HTR-8/SVneo (cell line): Measurements from ENCODE around the gene COL23A1.
A peak's percentile ranks its signal among the peaks of the same experiment; 100 is the strongest.

Experiments used
- DNase-seq: peaks from one replicate; pipeline ENCODE4 v3.0.0; 2011; ENCODE audit warnings: low spot score, mixed read lengths; ENCODE audit not compliant: insufficient read length
- FAIRE-seq: peaks from 2 replicates; lab custom pipeline; 2011; peaks lifted over from hg19 to GRCh38; lab: Jason Lieb, UNC

Gene COL23A1

DNA sequence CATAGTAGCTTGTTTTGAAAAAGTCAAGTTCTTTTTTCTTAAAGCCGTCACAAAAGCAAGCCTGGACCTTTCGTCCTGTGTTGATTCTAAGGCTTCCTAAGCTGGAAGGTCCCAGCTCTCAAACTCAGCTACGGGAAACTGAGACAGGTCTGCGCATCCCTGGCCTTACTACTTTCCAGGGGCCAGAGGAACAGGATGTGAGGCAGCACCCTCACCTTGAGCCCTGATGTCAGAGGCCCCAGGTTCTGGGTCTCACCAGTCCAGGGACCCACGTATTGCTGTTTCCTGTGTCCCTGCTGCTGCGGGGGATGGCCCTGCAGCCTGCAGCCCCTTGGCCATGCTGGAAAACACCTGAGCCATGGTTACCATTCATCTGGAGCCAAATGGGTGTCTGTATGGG is 123.9 kb downstream of the COL23A1 start:
- FAIRE-seq, result no peak
- no peak for DNase-seq

DNA sequence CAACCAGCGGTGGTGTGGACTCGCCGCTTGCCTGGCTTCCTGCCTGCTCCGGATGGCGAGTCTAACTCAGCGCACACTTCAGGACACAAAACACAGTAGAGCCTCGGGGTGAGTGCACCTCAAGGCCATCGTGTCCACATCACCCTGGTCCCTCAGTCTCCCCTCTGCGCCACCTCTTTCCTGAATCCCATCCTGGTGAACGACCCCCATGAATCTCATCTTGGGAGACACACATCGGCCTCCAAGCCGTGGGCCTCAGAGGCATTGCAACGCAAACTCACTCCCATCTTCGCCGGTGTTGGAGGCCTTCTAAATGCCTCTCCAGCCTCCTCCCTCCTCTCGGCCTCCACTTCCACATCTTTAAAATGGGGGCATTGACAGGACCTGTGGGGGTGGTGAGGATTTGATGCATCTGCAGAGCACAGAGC is 124.3 kb downstream of the COL23A1 start:
- DNase-seq (no peak), FAIRE-seq (no peak)

DNA sequence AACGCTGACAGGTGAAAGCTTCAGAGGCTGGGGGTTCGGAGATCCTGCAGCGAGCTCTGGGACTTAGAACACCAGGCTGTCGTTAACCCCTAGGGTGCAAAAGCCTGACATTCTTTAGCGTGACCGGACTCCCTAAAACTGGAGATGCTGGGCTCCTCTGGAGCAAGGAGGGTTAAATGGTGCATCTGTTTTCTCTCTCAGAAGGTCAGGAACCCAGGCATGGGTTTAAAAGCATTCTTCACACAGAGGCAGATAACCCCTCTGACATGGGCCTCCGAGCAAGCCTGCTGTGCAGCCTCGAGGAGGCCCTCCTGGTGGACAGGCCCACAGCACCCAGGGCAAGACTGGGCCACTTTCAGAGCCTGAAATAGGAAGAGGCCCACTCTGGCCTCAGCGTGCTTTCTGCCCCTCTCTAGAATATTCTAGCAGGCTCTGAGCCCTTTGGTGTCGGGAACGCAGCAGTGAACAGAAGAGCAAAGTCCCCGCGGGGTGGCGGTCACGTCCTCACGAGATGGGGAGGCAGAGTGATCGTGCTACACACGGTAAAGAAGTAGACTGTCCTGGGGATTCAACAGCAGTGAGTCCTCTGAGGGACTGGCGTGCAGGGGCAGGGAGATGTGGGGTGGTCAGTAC is 124.8 kb downstream of the COL23A1 start:
- FAIRE-seq (no peak), DNase-seq (no peak)

DNA sequence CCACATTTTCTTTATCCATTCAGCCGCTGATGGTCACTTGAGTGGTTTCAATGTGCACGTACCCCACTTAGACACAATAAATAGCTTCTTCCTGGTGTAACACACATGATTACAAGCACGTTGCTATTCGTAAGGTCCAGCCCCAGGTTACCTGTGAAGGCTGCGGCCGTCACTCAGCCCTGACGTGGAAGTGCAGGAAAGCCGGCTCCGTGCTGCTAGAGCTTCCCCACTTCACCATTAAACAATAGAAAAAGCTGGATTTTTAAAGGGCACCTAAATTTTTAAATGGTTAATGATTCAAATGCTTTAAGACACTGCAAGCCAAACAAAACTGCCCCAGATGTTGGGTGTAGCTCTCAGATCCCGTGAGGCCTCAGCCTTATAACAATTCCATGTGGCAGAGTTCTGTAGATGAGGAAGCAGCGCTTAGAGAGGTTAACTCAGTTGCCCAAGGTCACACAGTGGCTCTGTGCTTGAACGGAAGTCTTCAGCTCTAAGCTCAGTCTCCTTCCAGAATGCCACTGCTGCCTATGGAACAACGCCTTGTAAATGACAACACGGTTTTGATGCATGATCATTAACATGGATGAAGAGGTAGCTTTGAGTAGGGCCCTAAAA is 125.7 kb downstream of the COL23A1 start:
- FAIRE-seq (no peak), DNase-seq (no peak)

DNA sequence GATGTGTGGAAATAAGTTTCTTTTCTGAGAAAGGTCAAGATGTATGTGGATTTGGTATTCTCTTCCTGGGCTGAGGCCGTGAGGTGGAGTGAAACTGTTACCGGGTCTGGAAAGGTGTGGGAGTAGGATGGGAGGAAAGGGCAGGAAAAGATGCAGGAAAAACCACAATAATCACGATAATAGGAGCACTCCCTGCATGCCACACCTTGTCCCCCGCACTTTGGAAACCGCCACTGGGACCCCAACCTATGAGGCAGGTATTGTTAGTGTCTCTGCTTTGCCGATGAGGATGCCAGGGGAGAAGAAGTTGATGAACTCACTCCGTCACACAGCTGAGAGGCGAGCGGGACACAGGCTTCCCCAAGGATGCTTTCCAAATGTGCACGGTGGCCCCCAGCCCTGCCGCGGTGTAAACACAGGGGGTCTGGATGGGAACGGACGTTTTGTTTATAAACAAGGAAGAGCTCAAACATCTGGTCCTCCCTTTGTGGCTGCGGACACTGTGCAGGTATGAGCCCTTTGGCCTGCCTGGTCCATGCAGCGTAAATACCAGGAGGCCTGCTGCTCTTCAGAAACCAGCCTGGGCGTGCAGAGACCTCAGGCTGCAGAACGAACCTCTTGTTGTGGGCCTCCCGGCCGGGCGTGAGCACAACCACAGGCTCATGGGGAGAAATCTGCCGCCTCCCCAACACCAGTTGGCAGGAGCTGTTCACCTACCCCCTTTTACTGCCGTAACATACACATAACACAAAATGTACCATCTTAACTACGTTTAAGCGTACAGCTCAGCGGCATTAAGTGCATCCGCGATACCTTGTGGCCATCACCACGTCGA is 126.7 kb downstream of the COL23A1 start:
- FAIRE-seq, result no peak
- no peak for DNase-seq

DNA sequence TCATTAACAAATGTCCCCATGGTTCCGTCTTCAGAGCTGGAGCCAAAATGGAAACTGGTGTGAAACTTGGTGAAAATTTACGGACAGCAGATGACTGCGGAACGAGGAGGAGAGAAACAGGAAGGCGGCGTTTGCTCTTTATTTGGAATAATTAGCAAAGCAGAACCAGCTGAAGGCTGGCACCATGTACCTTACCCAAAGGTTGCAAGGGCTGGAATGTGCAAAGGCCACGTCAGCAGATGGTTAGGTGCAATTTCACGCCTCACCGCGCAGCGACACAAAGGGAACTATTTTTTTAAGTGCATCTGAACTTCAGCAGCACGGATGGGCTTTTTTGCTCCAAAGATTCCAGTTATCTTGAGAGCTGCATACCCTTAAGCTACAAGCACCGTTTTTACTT is 127.4 kb downstream of the COL23A1 start:
- FAIRE-seq, result no peak
- DNase-seq, result no peak

DNA sequence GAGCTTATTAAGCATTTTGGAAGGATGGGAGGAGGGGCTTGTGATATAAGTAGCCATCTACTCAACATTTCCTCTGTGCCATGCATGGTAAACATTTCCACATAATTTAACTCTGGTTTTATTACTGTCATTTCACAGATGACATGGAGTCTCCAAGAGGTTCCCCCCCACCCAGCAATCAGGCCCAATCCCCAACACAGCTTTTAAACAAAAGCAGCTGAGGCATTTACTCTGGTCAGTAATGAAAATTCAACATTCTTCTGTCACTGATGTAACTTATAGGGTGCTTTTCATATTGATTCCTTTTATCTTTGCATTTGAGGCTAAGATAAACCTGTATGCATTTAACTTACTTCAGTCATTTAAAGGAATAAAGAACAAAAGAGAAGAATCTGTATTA is 128.1 kb downstream of the COL23A1 start:
- DNase-seq, result no peak
- no peak for FAIRE-seq

DNA sequence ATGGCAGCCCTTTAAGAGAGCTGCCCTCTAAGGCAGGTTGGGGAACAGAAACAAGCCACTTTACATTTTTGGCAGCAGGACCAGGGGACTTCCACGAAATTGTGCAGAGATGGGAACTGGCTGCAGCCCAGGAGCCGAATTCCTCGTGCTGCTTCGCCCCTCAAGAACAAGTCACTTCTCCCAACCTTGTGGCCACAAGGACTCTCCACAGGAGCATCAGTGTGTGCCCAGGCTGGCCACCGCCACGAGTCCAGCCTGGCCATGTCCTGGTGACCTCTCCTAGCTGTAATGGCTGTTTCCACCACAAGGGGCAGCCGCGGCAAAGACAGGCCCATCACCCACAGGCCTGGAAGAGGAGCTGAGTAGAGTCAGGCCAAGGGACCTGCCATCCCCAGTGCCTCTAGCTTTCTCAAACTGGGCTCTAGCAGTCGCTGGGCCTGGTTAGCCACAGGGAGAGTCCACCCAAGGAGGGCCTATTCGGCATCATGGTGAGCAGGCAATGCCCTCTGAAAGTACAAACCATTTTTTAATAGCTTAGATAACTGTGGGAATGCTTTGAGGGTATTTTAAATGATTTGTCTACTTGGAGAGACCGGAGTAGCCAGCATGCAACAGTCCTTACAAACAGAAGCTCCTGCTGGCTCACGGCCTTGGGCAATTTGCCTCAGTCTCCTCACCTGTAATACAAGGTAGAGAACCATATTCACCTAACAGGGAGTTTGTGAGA is 129.0 kb downstream of the COL23A1 start:
- FAIRE-seq, result peak; percentile 36

DNA sequence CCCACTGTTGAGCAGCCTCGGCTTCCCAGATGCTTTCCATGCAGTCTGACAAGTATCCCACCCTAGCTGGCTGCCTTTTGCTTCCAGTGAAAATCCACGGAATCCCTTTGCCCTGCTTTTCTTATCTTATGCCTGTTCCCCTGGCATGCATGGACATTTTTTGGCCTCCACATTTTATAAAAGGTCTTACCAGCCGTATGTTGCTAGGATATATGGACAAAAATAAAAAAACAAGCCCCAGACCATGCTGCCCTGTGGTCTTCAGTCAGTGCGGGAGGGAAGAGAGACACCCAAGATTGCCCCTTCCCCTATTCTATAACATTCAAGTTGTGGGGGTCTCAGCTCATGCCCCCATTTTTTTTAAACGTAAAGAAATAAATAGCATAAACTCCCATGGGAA is 129.6 kb downstream of the COL23A1 start:
- FAIRE-seq, result no peak
- no peak for DNase-seq

More for the DNA sequence above, 129.0 kb downstream of the COL23A1 start:
- DNase-seq, result peak; percentile 62

DNA sequence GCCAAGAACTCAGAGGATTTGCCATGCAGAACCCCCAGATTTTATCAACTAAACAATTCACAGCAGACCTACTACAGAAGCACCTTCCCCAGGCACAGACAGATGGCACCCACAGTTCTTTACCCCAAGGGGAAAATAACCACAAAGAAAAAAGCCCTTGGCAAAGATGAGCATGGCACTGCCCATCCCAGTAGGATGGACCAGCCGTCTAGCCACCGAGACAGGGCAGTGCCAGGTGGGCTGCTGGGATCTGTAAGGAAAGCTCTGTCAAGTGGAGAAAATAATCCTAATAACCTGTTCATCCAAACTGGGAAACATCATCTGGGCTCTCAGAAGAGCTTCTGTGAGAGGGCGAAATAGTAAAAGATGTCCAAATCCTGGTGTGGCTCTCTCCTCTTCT is 130.0 kb downstream of the COL23A1 start:
- FAIRE-seq, result no peak

DNA sequence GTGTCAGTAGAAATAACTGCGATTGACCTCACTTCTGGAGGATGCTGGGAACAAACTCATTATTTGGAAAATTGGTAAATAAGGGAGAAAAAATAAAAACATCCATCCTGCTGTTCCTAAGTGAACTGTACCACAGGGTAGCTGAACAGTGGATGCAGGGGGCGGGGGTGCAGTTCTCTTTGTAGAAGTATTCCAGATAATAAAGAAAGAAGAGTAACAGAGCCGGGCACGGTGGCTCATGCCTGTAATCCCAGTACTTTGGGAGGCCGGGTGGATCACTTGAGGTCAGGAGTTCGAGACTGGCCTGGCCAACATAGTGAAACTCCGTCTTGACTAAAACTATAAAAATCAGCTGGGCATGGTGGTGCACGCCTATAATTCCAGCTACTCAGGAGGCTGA is 132.1 kb downstream of the COL23A1 start:
- DNase-seq (no peak), FAIRE-seq (no peak)

More for the DNA sequence above, 130.0 kb downstream of the COL23A1 start:
- no peak for DNase-seq

DNA sequence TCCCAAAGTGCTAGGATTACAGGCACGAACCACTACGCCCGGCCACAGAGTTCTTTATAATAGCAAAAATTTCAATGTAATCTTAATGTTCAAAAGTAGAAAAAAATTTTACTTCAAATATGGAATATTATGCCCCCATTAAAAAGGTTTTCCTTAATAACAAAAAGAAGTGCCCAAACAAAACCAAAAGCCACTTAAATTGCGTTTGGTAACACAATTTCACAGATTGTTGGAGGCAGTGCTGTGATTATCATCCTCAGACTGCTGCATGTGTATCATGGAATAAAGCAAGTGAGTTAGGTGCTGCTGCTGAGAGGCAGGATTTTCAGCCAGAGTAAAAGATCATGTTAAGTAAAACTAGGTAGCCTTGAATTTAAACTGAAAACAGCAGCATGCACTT is 132.7 kb downstream of the COL23A1 start:
- no peak for FAIRE-seq
- no peak for DNase-seq

DNA sequence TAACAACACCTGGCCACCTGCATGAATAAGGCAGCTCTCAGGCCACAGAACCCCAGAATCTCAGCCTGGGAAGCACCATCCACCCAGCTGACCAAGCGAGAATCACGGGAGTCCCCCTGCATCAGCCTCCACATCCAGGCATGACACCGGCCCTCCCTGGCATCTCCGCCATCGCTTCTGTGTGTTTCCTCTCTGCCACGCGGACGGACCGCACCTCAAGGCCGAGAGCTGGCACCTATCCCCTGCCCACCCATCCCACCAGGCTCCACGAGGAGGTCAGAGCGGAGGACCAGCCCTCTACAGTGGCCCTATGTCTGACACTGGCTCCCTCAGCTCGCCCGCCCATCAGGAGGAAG is 134.7 kb downstream of the COL23A1 start:
- DNase-seq (no peak), FAIRE-seq (no peak)

DNA sequence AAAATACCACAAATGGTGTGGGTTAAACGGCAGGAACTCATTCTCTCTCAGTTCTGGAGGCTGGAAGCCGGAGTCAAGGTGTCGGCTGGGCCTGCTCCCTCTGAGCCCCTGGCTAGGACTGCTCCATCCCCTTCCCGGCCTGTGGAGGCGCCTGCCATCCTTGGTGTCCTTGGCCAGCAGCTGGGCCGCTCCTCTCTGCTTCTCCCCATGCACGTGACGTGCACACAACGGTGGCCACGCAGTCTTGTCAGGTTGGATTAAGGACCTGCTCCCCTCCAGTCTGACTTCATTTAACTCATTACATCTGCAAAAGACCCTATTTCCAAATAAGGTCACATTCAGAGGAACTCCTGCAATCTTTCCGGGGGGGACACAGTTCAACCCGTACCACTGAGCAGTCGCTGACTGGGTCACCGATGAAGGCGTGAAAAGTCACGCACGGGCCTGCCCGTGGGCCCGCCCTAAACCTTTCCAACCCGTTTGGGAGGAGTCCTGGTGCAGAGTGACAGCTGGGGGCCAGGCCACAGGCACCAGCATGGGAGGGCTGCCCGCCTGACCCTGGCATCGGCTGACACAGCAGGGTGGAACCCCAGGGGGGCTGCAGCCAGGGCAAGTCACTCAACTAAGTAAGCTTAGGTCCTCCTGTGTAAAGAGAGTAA is 135.2 kb downstream of the COL23A1 start:
- no peak for FAIRE-seq

DNA sequence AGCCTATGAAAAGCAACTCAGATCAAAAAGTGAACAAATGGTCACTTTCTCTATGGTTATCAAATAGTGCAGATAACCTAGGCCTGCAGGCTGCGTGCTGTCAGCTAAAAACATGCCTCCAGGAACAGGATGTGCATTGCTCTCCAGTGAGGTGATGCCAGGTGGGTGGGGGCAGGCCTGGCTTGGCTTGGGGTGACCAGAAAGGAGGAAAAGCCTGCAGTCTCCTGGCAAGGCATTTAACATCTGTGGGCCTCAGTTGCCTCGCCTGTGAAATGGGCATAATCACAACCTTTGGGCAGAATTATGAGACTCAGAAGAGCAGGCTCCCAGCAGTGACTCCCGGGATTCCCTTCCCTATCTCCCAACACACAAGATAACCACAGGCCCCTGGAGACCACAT is 135.9 kb downstream of the COL23A1 start:
- no peak for FAIRE-seq

More for the DNA sequence above, 135.2 kb downstream of the COL23A1 start:
- DNase-seq, result no peak

DNA sequence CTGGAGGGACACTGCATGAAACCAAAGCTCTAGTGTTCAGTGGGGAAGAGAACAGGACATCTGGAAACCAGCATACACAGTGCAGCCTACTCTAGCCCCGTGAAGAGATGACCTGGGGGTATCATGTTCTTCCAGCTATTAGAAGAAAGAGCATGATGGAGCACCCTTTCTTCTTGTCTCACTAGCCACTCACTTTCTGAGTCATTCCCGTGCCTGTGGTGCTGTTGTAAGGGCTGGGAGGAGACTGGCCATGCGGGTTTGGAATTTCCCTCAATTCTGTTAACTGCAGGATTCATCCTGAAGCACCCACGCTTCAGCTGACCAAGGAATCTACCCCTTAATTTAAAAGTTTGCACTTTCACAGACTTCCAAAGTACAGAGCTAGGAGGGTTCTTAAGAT is 137.0 kb downstream of the COL23A1 start:
- no peak for FAIRE-seq
- DNase-seq, result peak; percentile 22

More for the DNA sequence above, 135.9 kb downstream of the COL23A1 start:
- no peak for DNase-seq

DNA sequence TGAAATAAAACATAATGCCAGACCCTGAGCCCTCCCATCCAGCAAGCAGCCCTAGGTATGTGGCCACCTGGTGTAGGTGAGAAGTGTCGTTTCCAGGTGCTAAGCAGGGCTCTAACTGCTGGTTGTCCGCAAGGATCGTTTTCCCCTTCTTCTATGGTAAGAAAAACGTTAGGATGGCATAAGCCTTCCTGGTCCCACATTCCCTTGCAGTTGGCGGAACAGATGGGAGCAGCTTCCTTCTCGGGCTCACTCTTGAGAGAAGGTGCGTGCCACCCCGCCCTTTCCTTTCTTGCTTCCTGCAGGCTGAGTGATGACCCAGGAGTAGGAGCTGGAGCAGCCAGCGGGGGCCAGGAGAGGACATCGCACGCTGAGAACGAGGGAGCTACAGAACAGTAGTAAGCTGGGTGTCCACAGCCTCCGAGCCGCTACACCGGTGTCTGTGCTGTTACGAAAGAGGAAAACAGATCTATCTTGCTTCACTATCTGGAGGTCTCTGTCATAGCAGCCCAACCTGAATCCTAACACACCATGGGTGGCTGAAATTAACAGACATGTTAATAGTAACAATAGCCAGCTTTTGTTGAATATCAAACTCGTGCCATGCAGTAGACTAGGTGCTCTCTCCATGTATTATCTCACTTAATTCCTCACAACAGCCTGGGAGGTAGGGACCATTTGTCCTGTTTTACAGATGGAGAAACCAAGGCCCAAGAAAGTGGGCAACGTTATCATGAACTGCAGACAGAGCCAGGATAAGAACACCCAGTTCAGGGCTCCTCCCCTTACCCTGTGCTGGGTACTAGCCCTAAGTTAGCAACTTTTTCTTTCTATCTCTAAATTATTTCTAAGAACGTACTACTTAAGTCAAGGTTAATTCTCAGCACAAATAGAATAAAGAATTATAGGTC is 139.8 kb downstream of the COL23A1 start:
- FAIRE-seq, result no peak
- no peak for DNase-seq

DNA sequence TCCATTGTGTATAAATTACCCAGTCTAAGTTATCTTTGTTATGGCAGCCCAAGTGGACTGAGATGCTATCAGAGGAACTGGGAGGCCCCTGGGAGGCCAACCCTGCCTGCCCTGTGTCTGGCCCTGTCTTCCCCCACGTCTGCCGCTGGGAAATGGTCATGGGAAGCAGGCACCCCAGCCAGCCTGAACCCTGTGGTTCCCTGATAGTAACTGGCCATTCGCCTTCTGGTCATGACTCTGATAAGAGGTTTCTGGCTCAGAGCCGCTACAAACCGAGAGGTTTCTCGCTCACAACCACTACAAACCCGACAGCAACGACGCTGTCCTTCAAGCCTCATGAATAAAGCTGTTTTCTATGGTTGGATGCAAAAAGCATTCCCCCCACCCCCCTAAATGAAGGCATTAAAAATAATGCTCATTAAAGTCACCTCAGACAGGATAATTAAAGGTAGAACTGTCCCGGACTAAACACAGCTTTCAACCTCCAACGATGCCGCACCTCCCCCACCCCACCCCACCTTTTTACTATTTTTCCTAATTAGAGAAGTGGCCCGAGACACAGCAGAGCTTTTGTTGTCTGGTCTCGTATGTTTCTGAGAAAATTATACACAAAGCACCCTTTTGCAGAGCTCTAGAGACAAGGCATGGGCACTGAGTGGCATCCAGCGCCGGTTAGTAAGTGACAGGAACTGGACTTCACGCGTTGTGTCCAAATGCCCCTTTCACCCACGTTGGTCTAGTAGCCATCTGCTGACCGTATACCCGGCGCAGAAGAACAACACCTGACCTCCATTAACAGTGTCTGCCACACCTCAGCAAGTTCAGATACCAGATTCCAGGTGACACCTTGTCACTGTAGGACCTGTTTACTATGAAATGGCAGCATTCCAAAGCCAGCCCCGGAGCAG is 140.8 kb downstream of the COL23A1 start:
- FAIRE-seq (no peak), DNase-seq (no peak)
